GM12865 (cell line): Measurements from ENCODE around the gene C1GALT1C1L.
"Not testable (repeated sequence)": the region's sequence is repeated elsewhere in the genome, so short reads cannot be mapped to it uniquely, and the experiment has no call there.

Experiments used
- DNase-seq: peaks from one replicate; pipeline ENCODE4 v3.0.0; 2010; ENCODE audit warnings: low read depth
- H3K4me3 ChIP-seq: 2 replicates; pipeline ENCODE4 v1.5.1; 2011; ENCODE audit warnings: mild to moderate bottlenecking, low read depth, low read length, control low read depth
- CTCF ChIP-seq: IDR thresholded peaks from 2 replicates; pipeline ENCODE4 v1.5.1; 2011; ENCODE audit warnings: low read length, control low read depth, low read depth, inconsistent platforms; ENCODE audit not compliant: insufficient read depth; ENCODE audit errors: missing control alignments

C1GALT1C1L gene

GRCh38 chr2:43699761-43700160, 23.5 kb upstream of the C1GALT1C1L start:
- no peak for TF ChIP-seq CTCF
- no peak overlapping the region for H3K4me3 ChIP-seq

GRCh38 chr2:43698140-43698539, 21.9 kb upstream of the C1GALT1C1L start:
- DNase-seq, H3K4me3 ChIP-seq: not testable (repeated sequence)

More at GRCh38 chr2:43699761-43700160, 23.5 kb upstream of the C1GALT1C1L start:
- DNase-seq, result no peak

- DNase-seq, result no peak
- no peak overlapping the region for H3K4me3 ChIP-seq
- TF ChIP-seq CTCF, result no peak
Observed at GRCh38 chr2:43692428-43692994, 16.3 kb upstream of the C1GALT1C1L start.

- H3K4me3 ChIP-seq, result no peak overlapping the region
- no peak for DNase-seq
- no peak for TF ChIP-seq CTCF
Observed at GRCh38 chr2:43689999-43690398, 13.8 kb upstream of the C1GALT1C1L start.

- TF ChIP-seq CTCF, result no peak
- no peak for DNase-seq
- no peak overlapping the region for H3K4me3 ChIP-seq
Observed at GRCh38 chr2:43685357-43685756, 9.1 kb upstream of the C1GALT1C1L start.

GRCh38 chr2:43677783-43678182, 1.6 kb upstream of the C1GALT1C1L start:
- not testable (repeated sequence) for DNase-seq, H3K4me3 ChIP-seq

GRCh38 chr2:43675646-43676321, 445 bp downstream of the C1GALT1C1L start:
- no peak for TF ChIP-seq CTCF
- no peak overlapping the region for H3K4me3 ChIP-seq
- no peak for DNase-seq

- no peak overlapping the region for H3K4me3 ChIP-seq
- no peak for DNase-seq
- no peak for TF ChIP-seq CTCF
Observed at GRCh38 chr2:43657241-43657640, 19.0 kb downstream of the C1GALT1C1L start.
